ENCODE measurements around the gene ST3GAL3.

ST3GAL3 gene

DNA sequence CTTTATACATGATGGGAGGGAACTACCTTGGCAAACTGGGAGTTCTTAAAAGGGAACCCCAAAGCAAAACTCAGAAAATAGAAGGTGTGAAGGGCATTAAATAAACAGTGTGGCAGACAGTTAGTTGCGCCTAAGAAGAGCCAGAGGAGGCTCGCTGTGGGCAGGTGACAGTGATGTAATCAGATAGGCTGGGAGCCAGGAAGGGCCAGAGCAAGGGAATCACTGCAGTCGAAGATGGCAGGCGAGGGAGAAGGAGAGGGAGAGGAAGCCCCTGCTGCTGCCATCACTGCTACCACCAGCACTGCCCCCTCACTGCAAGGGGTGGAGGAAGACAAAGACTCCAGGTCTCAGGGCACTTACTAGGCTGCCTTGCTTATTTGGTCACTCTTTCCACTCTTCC is 97.2 kb downstream of the ST3GAL3 start:
- no peak overlapping the region for H3K9ac ChIP-seq
- no peaks in the 10 kb centered on the region for H4K20me1 ChIP-seq (ENCODE audit: insufficient read depth)
- no peak overlapping the region for H2AFZ ChIP-seq (ENCODE audit: low read depth)
- H3K27ac ChIP-seq, result no peak overlapping the region
- no peak overlapping the region for H3K4me2 ChIP-seq
- H3K4me3 ChIP-seq (IDR thresholded peaks at IDR 0.05; ENCODE audit: insufficient read depth, low read depth, low read length), result no peak overlapping the region
- no peaks in the 10 kb centered on the region for H3K36me3 ChIP-seq (ENCODE audit: insufficient read depth)
- H3K79me2 ChIP-seq (ENCODE audit: insufficient read depth, low read depth), result no peaks in the 10 kb centered on the region
- no peaks in the 10 kb centered on the region for H3K27me3 ChIP-seq (ENCODE audit: insufficient read depth, low read depth)
- no peak for TF ChIP-seq CTCF (conservative IDR thresholded peaks at IDR 0.05; ENCODE audit: low read depth, low read length)
- no peaks in the 10 kb centered on the region for H3K4me1 ChIP-seq (ENCODE audit: low read depth, poor library complexity, severe bottlenecking)

GRCh38 chr1:43805340-43805739 is 98.0 kb downstream of the ST3GAL3 start:
- no peak for TF ChIP-seq CTCF (conservative IDR thresholded peaks at IDR 0.05; ENCODE audit: low read depth, low read length)
- no peak overlapping the region for H3K4me2 ChIP-seq
- H3K27ac ChIP-seq, result no peak overlapping the region
- no peak overlapping the region for H2AFZ ChIP-seq (ENCODE audit: low read depth)
- no peak overlapping the region for H3K9ac ChIP-seq
- H3K79me2 ChIP-seq (ENCODE audit: insufficient read depth, low read depth), result no peaks in the 10 kb centered on the region
- H3K27me3 ChIP-seq (ENCODE audit: insufficient read depth, low read depth), result no peaks in the 10 kb centered on the region
- no peaks in the 10 kb centered on the region for H3K36me3 ChIP-seq (ENCODE audit: insufficient read depth)
- H3K4me3 ChIP-seq (IDR thresholded peaks at IDR 0.05; ENCODE audit: insufficient read depth, low read depth, low read length), result no peak overlapping the region
- no peaks in the 10 kb centered on the region for H4K20me1 ChIP-seq (ENCODE audit: insufficient read depth)
- no peaks in the 10 kb centered on the region for H3K4me1 ChIP-seq (ENCODE audit: low read depth, poor library complexity, severe bottlenecking)

DNA sequence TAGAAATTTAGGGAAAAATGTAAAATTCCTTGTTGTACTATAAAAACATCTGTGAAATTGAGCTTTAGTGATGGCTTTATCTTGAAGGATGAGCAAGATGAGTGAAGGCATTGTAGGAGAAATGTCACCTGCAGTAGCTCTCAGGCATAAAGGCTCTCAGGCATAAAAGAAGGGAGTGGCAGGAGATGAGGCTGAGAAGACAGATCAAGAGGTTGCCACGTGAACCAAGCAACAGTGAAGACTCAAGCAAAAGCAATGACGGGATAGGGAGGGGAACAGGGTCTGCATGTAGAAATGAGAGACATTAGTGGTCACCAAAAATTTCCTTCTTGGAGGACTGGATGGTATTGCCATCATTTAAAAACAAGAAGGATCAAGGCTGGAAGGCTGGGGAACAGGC is 98.8 kb downstream of the ST3GAL3 start:
- H3K4me3 ChIP-seq (IDR thresholded peaks at IDR 0.05; ENCODE audit: insufficient read depth, low read depth, low read length), result no peak overlapping the region
- H3K27me3 ChIP-seq (ENCODE audit: insufficient read depth, low read depth), result no peaks in the 10 kb centered on the region
- H3K27ac ChIP-seq, result no peak overlapping the region
- no peaks in the 10 kb centered on the region for H3K36me3 ChIP-seq (ENCODE audit: insufficient read depth)
- no peaks in the 10 kb centered on the region for H4K20me1 ChIP-seq (ENCODE audit: insufficient read depth)
- no peak overlapping the region for H2AFZ ChIP-seq (ENCODE audit: low read depth)
- no peak overlapping the region for H3K4me2 ChIP-seq
- no peaks in the 10 kb centered on the region for H3K4me1 ChIP-seq (ENCODE audit: low read depth, poor library complexity, severe bottlenecking)
- no peaks in the 10 kb centered on the region for H3K79me2 ChIP-seq (ENCODE audit: insufficient read depth, low read depth)
- H3K9ac ChIP-seq, result no peak overlapping the region
- TF ChIP-seq CTCF (conservative IDR thresholded peaks at IDR 0.05; ENCODE audit: low read depth, low read length), result no peak

DNA sequence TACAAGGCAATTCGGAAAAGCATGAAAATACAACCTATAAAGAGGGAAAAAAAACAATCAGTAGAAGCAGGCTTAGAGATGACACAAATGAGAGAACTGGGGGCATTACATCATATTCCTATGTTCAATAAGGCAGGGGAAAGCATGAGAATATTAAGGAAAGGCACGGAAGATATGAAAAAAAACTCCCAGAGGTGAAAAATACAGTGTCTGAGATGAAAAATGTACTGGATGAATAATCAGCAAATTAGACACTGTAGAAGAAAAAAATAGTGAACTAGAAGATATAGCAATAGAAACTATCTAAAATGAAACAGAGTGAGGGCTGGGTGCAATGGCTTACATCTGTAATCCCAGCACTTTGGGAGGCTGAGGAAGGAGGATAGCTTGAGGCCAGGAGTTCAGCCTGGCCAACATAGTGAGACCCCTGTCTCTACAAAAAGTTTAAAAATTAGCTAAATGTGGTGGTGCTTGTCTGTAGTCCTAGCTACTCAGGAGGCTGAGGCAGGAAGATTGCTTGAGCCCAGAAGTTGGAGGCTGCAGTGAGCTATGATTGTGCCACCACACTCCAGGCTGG is 101.8 kb downstream of the ST3GAL3 start:
- Histone ChIP-seq H3K4me3 (IDR thresholded peaks at IDR 0.05; ENCODE audit: insufficient read depth, low read depth, low read length) (no peak overlapping the region), H3K27me3 (ENCODE audit: insufficient read depth, low read depth) (no peaks in the 10 kb centered on the region), H3K4me1 (ENCODE audit: low read depth, poor library complexity, severe bottlenecking) (peaks cover 19% of the 10 kb centered on the region), H3K4me2 (no peak overlapping the region), H3K9ac (no peak overlapping the region), H3K27ac (no peak overlapping the region), H4K20me1 (ENCODE audit: insufficient read depth) (no peaks in the 10 kb centered on the region), H3K79me2 (ENCODE audit: insufficient read depth, low read depth) (no peaks in the 10 kb centered on the region), H3K36me3 (ENCODE audit: insufficient read depth) (no peaks in the 10 kb centered on the region), H2AFZ (ENCODE audit: low read depth) (no peak overlapping the region)
- no peak for TF ChIP-seq CTCF (conservative IDR thresholded peaks at IDR 0.05; ENCODE audit: low read depth, low read length)

Measured in KMS-11 (cell line).